OCI-LY3 (cell line): ENCODE data around the gene SCUBE1.

Source experiments
- EZH2phosphoT487 ChIP-seq: fragments of 200-600 bp; shearing (Covaris generic); IDR thresholded peaks from 2 replicates; pipeline ENCODE4 v1.6.1; 2018; ENCODE audit warnings: antibody characterized with exemption, mixed run types, low read depth
- TF ChIP-seq, protein P1 (sequence below): fragments of 200-600, 300-600 bp; sonication (generic); IDR thresholded peaks from 2 replicates; pipeline ENCODE4 v1.5.1; 2014; ENCODE audit warnings: antibody characterized with exemption, low read length, low read depth

DNA sequence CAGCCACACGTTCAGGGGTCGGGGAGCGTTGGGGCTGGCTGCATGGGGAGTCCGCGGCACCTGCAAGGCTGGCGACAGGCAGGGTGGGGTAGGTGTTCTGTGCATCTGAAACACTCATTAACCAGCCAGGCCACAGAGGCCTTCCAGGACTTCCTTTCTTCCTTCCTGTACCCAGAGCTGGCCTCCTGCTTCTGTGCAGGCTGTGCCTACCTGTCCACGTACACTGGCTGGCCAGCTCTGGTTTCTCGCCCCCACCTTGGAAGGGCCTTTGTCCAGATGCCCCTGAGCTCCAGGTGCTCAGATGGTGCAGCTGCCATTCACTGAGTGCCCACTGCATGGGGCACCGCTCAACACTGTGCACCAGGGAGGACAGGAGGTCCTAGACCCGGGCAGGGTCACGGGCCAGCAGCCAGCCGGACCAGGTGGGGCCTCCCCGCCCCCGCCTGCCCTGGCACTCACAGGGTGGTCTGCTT, 172.1 kb downstream of the SCUBE1 start:
- TF ChIP-seq, protein P1, sequence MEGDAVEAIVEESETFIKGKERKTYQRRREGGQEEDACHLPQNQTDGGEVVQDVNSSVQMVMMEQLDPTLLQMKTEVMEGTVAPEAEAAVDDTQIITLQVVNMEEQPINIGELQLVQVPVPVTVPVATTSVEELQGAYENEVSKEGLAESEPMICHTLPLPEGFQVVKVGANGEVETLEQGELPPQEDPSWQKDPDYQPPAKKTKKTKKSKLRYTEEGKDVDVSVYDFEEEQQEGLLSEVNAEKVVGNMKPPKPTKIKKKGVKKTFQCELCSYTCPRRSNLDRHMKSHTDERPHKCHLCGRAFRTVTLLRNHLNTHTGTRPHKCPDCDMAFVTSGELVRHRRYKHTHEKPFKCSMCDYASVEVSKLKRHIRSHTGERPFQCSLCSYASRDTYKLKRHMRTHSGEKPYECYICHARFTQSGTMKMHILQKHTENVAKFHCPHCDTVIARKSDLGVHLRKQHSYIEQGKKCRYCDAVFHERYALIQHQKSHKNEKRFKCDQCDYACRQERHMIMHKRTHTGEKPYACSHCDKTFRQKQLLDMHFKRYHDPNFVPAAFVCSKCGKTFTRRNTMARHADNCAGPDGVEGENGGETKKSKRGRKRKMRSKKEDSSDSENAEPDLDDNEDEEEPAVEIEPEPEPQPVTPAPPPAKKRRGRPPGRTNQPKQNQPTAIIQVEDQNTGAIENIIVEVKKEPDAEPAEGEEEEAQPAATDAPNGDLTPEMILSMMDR, result no peak
- no peak for TF ChIP-seq EZH2phosphoT487
